HEK293T (cell line): ENCODE data around the gene SYDE2.

Experiments used
- ARNT ChIP-seq: fragments of 450-650 bp; IDR thresholded peaks from 2 replicates; pipeline ENCODE4 v1.6.1; 2017; ENCODE audit warnings: mild to moderate bottlenecking
- BHLHE40 ChIP-seq: fragments of 450-650 bp; IDR thresholded peaks from 2 replicates; pipeline ENCODE4 v1.6.1; 2016; ENCODE audit warnings: mild to moderate bottlenecking, moderate library complexity, borderline replicate concordance
- CTBP1 ChIP-seq: fragments of 450-650 bp; IDR thresholded peaks from 2 replicates; pipeline ENCODE4 v1.6.1; 2016; ENCODE audit warnings: borderline replicate concordance
- ELF4 ChIP-seq: fragments of 450-650 bp; IDR thresholded peaks from 2 replicates; pipeline ENCODE4 v1.6.1; 2017; ENCODE audit warnings: antibody characterized with exemption
- FOXA1 ChIP-seq: fragments of 450-650 bp; IDR thresholded peaks from 2 replicates; pipeline ENCODE4 v1.6.1; 2016; ENCODE audit warnings: mild to moderate bottlenecking
- FOXK2 ChIP-seq: fragments of 450-650 bp; IDR thresholded peaks from 2 replicates; pipeline ENCODE4 v1.6.1; 2016; ENCODE audit warnings: mild to moderate bottlenecking
- L3MBTL2 ChIP-seq: fragments of 450-650 bp; conservative IDR thresholded peaks from 2 replicates; pipeline ENCODE4 v1.6.1; 2016; ENCODE audit warnings: mild to moderate bottlenecking
- SP1 ChIP-seq: fragments of 450-650 bp; IDR thresholded peaks from 2 replicates; pipeline ENCODE4 v1.6.1; 2017
- SUZ12 ChIP-seq: fragments of 450-650 bp; IDR thresholded peaks from 2 replicates; pipeline ENCODE4 v1.6.1; 2016; ENCODE audit warnings: mild to moderate bottlenecking
- TARDBP ChIP-seq: fragments of 450-650 bp; IDR thresholded peaks from 2 replicates; pipeline ENCODE4 v1.6.1; 2016
- ZNF384 ChIP-seq: fragments of 450-650 bp; IDR thresholded peaks from 2 replicates; pipeline ENCODE4 v1.6.1; 2016

GRCh38 chr1:85134583-85135391 is 66.0 kb downstream of the SYDE2 start:
- no peak for TF ChIP-seq ELF4
- no peak for TF ChIP-seq SP1
- no peak for TF ChIP-seq CTBP1
- no peak for TF ChIP-seq SUZ12
- no peak for TF ChIP-seq FOXA1
- TF ChIP-seq L3MBTL2, result no peak
- TF ChIP-seq FOXK2, result no peak
- no peak for TF ChIP-seq ARNT
- TF ChIP-seq TARDBP, result no peak
- no peak for TF ChIP-seq ZNF384
- TF ChIP-seq BHLHE40, result no peak
